Stimulated activated naive CD8-positive, alpha-beta T cell treated with anti-CD3 and anti-CD28 coated beads, Interleukin-15, amount 100 ng/mL, for 72 hours (primary cell): ENCODE data around the gene DPH1.
A peak's percentile ranks its signal among the peaks of the same experiment; 100 is the strongest.

Experiments
- ATAC-seq: fragments of 150-1000 bp; cut with Tn5 transposase; 2 replicates; pipeline ENCODE4 v1.10.0; 2021; ENCODE audit warnings: mild to moderate bottlenecking, moderate library complexity
- DNase-seq, 2 donors: peaks; one replicate each; pipeline ENCODE4 v3.0.0; 2021 to 2022
- H3K27ac Mint-ChIP-seq, 2 donors: one replicate each; pipeline ENCODE4 v1.8.0; 2022; ENCODE audit warnings: mild to moderate bottlenecking in 2 of 2, mixed read lengths in 2 of 2, moderate library complexity in 2 of 2
- H3K27me3 Mint-ChIP-seq: one replicate; pipeline ENCODE4 v1.8.0; 2022; ENCODE audit warnings: mixed read lengths
- H3K4me1 Mint-ChIP-seq: one replicate; pipeline ENCODE4 v1.8.0; 2022; ENCODE audit warnings: mild to moderate bottlenecking, mixed read lengths
- H3K4me3 Mint-ChIP-seq, 2 donors: one replicate each; pipeline ENCODE4 v1.8.0; 2022; ENCODE audit warnings: mild to moderate bottlenecking in 2 of 2, mixed read lengths in 2 of 2, moderate library complexity in 1 of 2
- H3K9me3 Mint-ChIP-seq, 2 donors: one replicate each; pipeline ENCODE4 v1.8.0; 2022; ENCODE audit warnings: mixed read lengths in 2 of 2

The DPH1 gene

DNA sequence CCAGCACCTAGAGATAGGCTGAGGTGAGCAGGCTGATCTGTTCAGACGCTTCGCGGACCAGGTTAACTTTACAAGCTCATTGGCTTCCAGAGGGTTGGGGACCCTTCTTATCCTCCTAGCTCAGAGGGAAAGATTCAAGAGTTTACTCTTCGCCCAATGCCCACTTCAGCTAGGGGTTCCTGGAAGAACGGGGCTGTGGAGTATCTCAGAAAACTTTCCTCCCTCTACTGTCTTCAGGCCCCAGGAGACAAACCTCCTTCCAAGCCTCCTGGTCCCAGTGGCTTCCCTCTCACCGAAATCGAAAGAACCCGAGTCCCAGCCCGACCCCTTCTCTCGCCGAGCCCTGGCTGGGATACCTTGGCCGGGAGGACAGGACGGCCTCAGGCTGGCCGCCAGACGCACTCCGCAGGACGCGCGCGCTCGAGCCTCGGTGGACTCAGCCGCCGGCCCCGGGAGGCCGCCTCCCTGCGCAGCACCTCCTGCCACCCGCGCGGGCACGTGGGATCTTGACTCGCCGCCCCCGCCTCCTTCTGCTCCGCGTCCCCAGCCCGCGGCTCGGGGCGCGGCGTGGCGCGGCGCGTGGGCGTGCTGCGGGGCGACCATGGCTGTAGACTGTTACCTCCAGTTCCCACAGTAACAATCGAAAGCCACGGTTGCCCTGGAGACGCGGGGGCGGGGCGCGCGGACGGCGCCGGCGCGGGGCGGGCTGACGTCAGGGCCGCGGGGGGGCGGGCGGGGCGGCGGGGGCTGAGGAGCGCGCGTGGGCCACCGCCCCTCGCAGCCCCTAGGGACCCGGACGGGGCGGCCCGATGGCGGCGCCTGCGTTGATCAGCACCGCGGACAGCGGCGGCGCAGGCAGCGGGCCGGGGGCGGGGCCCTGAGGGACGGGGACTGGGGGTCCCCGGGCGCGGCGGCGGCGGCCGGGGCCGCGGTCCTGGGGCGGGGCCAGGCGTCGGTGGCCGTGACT lies 19.7 kb downstream of the DPH1 start:
- peaks cover 25% of the 10 kb centered on the region for H3K27me3 Mint-ChIP-seq
- H3K4me1 Mint-ChIP-seq, result peaks cover 47% of the 10 kb centered on the region
- H3K27ac Mint-ChIP-seq, result peak overlapping the region in 1 of 2 donors; percentile 72
- H3K9me3 Mint-ChIP-seq, result no peaks in the 10 kb centered on the region
- ATAC-seq (peak; percentile 42), DNase-seq (peak; percentile 86 to 88)
- H3K4me3 Mint-ChIP-seq, result peak overlapping the region; percentile 70 to 75

DNA sequence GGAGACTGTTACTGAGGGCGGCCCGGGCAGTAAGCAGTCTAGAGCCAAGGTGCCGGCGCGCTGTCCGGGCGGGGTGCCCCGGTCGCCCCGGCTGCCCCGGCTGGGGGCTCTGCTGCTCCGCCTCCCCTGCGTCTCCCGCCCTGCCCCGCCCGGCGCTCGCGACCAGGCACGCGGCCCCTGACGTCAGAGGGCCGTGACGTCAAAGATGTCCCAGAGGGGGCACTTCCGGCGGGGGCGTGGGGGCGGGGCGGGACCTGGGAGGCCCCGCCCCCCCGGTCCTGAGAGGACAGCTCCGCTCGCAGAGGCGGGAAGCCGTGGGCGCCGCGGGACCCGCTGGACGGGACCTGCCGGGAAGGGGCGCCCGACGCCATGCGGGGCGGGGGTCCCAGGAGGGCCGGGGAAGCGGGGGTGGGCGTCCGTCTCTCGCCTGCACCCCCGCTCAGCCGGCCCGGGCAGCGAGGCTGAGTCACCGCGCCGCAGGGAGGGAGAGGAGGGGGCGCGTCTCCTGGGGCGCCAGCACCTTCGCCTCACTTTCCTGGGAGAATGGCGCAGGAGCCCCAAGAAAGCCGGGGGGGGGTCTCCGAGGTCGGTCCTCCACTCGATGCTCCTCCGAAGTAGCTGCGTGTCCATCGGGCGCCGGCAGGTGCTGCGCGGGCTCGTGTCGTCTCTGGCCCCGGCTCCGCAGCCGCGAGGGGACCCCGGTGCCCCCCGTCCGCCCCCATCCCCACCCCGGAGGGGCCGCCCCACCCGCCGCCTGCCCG lies 20.5 kb downstream of the DPH1 start:
- ATAC-seq (peak; percentile 1), DNase-seq (peak; percentile 72 to 76)
- H3K9me3 Mint-ChIP-seq, result no peaks in the 10 kb centered on the region
- peak overlapping the region; percentile 65 to 81 for H3K4me3 Mint-ChIP-seq
- no peak overlapping the region for H3K27ac Mint-ChIP-seq
- peaks cover 41% of the 10 kb centered on the region for H3K4me1 Mint-ChIP-seq
- H3K27me3 Mint-ChIP-seq, result peaks cover 25% of the 10 kb centered on the region

DNA sequence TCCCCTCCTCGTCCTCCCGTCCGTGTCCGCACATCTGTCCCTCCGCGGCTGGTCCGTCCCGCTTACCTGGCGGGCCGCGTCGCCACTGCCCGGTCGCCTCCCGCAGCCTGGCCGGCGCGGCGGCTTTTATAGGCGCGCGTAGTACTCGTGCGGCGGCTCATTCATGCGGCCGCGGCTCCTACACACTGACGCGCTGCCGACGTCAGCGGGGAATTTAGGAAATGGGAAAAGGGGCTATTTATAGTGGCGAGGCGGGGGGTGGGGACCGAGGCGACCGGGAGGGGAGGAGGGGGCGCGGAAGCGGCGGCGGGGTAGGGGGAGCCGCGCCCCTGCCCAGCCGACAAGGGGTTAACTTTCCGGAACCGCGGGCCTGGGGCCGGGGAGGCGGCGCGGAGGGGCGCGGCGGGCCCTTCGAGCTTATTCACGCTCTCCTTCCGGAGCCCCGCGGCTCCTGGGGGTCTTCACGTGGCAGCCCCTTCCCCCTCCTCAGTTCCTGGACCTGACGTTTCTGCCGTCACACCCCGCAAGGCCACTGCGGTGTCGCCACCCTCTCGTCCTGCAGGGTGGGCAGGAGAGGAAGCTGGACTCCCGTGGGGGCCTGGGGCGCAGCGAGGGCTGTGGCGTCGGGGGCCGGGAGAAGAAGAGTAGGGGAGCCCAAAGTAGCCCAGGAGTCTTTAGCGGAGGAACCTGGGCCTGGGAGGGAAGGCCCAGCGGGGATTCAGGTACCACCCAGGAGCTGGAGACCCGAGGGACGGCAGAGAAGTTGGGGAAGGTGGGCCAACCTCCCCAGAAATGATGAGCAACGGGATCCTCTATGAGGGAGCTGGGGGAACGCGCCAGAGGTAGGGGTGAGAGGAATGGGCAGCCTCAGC lies 21.3 kb downstream of the DPH1 start:
- peaks cover 25% of the 10 kb centered on the region for H3K27me3 Mint-ChIP-seq
- peak overlapping the region; percentile 65 to 81 for H3K4me3 Mint-ChIP-seq
- ATAC-seq (no peak), DNase-seq (peak in 1 of 2 donors; percentile 28)
- no peaks in the 10 kb centered on the region for H3K9me3 Mint-ChIP-seq
- H3K27ac Mint-ChIP-seq, result no peak overlapping the region
- H3K4me1 Mint-ChIP-seq, result peaks cover 41% of the 10 kb centered on the region

- Mint-ChIP-seq H3K4me1 (peaks cover 41% of the 10 kb centered on the region), H3K27ac (no peak overlapping the region), H3K27me3 (peaks cover 25% of the 10 kb centered on the region), H3K9me3 (no peaks in the 10 kb centered on the region), H3K4me3 (peak overlapping the region; percentile 5 to 10)
- no peak for ATAC-seq
- no peak for DNase-seq
Measured at GRCh38 chr17:2051933-2052559, 22.1 kb downstream of the DPH1 start.

GRCh38 chr17:2053380-2054261 lies 23.7 kb downstream of the DPH1 start:
- ATAC-seq (peak; percentile 51), DNase-seq (peak; percentile 88 to 91)
- Mint-ChIP-seq H3K27me3 (peaks cover 20% of the 10 kb centered on the region), H3K4me3 (peak overlapping the region; percentile 85), H3K27ac (peak overlapping the region; percentile 86 to 96), H3K9me3 (no peaks in the 10 kb centered on the region), H3K4me1 (peaks cover 44% of the 10 kb centered on the region)

- peak overlapping the region; percentile 85 to 86 for H3K27ac Mint-ChIP-seq
- DNase-seq, result no peak
- no peak for ATAC-seq
- peak overlapping the region; percentile 85 for H3K4me3 Mint-ChIP-seq
- peaks cover 40% of the 10 kb centered on the region for H3K4me1 Mint-ChIP-seq
- H3K9me3 Mint-ChIP-seq, result no peaks in the 10 kb centered on the region
- peaks cover 18% of the 10 kb centered on the region for H3K27me3 Mint-ChIP-seq
Measured at GRCh38 chr17:2054262-2054511, 24.2 kb downstream of the DPH1 start.

GRCh38 chr17:2054512-2055291 lies 24.7 kb downstream of the DPH1 start, which contains the start of gene HIC1:
HIC1 (plus strand) TSS chr17:2055103; CDS start chr17:2056691, 1,588 bp downstream.
- H3K27ac Mint-ChIP-seq, result peak within 1 kb of the TSS; percentile 85 to 86
- H3K4me3 Mint-ChIP-seq, result peak within 1 kb of the TSS; percentile 85
- peaks cover 41% of the 10 kb centered on the region for H3K4me1 Mint-ChIP-seq
- peak; percentile 87 to 92 for DNase-seq
- ATAC-seq, result peak; percentile 72
- no peaks in the 10 kb centered on the region for H3K9me3 Mint-ChIP-seq
- H3K27me3 Mint-ChIP-seq, result peaks cover 18% of the 10 kb centered on the region

DNA sequence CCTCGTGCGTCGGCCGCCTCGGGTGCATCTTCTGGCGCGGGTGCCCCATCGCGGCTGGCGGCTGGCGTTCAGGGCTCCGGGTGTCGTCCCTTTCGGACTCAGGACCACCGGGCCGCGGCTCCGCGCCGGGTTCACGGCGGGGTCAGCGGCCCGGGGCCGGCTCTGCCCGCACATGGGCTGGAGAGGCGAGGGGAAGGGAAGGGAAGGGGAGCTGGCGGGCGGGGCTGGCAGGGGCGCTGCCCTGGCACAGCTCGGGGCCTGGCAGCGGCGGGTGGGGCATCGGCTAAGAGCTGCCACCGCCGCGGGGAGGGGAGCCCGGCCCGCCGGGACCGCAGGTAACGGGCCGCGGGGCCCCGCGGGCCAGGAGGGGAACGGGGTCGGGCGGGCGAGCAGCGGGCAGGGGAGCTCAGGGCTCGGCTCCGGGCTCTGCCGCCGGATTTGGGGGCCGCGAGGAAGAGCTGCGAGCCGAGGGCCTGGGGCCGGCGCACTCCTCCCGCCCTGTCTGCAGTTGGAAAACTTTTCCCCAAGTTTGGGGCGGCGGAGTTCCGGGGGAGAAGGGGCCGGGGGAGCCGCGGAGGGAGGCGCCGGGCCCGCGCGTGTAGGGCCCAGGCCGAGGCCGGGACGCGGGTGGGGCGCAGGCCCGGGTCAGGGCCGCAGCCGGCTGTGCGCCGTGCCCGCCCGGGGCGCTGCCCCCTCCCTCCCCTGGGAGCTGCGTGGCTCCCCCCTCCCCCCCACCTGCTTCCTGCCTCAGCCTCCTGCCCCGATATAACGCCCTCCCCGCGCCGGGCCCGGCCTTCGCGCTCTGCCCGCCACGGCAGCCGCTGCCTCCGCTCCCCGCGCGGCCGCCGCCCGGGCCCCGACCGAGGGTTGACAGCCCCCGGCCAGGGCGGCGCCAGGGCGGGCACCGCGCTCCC lies 25.6 kb downstream of the DPH1 start:
- Mint-ChIP-seq H3K27me3 (peaks cover 18% of the 10 kb centered on the region), H3K4me3 (peak overlapping the region; percentile 79 to 86), H3K9me3 (no peaks in the 10 kb centered on the region), H3K27ac (peak overlapping the region; percentile 42 to 46), H3K4me1 (peaks cover 49% of the 10 kb centered on the region)
- peak; percentile 7 for ATAC-seq
- peak; percentile 54 to 62 for DNase-seq

DNA sequence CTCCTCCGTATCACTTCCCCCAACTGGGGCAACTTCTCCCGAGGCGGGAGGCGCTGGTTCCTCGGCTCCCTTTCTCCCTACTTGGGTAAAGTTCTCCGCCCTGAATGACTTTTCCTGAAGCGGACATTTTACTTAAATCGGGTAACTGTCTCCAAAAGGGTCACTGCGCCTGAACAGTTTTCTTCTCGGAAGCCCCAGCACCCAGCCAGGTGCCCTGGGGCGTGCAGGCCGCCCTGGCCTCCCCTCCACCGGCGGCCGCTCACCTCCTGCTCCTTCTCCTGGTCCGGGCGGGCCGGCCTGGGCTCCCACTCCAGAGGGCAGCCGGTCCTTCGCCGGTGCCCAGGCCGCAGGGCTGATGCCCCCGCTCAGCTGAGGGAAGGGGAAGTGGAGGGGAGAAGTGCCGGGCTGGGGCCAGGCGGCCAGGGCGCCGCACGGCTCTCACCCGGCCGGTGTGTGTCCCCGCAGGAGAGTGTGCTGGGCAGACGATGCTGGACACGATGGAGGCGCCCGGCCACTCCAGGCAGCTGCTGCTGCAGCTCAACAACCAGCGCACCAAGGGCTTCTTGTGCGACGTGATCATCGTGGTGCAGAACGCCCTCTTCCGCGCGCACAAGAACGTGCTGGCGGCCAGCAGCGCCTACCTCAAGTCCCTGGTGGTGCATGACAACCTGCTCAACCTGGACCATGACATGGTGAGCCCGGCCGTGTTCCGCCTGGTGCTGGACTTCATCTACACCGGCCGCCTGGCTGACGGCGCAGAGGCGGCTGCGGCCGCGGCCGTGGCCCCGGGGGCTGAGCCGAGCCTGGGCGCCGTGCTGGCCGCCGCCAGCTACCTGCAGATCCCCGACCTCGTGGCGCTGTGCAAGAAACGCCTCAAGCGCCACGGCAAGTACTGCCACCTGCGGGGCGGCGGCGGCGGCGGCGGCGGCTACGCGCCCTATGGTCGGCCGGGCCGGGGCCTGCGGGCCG lies 26.5 kb downstream of the DPH1 start:
- ATAC-seq (no peak), DNase-seq (peak; percentile 73 to 81)
- Mint-ChIP-seq H3K9me3 (no peaks in the 10 kb centered on the region), H3K27ac (peak overlapping the region in 1 of 2 donors; percentile 89), H3K27me3 (peaks cover 9% of the 10 kb centered on the region), H3K4me3 (peak overlapping the region; percentile 79 to 86), H3K4me1 (peaks cover 57% of the 10 kb centered on the region)

DNA sequence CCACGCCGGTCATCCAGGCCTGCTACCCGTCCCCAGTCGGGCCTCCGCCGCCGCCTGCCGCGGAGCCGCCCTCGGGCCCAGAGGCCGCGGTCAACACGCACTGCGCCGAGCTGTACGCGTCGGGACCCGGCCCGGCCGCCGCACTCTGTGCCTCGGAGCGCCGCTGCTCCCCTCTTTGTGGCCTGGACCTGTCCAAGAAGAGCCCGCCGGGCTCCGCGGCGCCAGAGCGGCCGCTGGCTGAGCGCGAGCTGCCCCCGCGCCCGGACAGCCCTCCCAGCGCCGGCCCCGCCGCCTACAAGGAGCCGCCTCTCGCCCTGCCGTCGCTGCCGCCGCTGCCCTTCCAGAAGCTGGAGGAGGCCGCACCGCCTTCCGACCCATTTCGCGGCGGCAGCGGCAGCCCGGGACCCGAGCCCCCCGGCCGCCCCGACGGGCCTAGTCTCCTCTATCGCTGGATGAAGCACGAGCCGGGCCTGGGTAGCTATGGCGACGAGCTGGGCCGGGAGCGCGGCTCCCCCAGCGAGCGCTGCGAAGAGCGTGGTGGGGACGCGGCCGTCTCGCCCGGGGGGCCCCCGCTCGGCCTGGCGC lies 27.3 kb downstream of the DPH1 start:
- H3K27ac Mint-ChIP-seq, result no peak overlapping the region
- peak in 1 of 2 donors; percentile 57 for DNase-seq
- H3K4me1 Mint-ChIP-seq, result peaks cover 55% of the 10 kb centered on the region
- no peaks in the 10 kb centered on the region for H3K9me3 Mint-ChIP-seq
- ATAC-seq, result no peak
- peak overlapping the region in 1 of 2 donors; percentile 68 for H3K4me3 Mint-ChIP-seq
- peaks cover 1% of the 10 kb centered on the region for H3K27me3 Mint-ChIP-seq

GRCh38 chr17:2057760-2058585 lies 28.0 kb downstream of the DPH1 start:
- no peaks in the 10 kb centered on the region for H3K9me3 Mint-ChIP-seq
- no peaks in the 10 kb centered on the region for H3K27me3 Mint-ChIP-seq
- peaks cover 59% of the 10 kb centered on the region for H3K4me1 Mint-ChIP-seq
- peak overlapping the region in 1 of 2 donors; percentile 48 for H3K27ac Mint-ChIP-seq
- H3K4me3 Mint-ChIP-seq, result peak overlapping the region in 1 of 2 donors; percentile 68
- ATAC-seq, result no peak
- DNase-seq, result peak in 1 of 2 donors; percentile 54
